HS-5 (cell line): ENCODE results near the gene CD226.
"Not testable (repeated sequence)": the region's sequence is repeated elsewhere in the genome, so short reads cannot be mapped to it uniquely, and the experiment has no call there.

Experiments used
- DNase-seq: peaks from one replicate; pipeline ENCODE4 v3.0.0-alpha.2; 2012; ENCODE audit warnings: low read depth

The CD226 gene

GRCh38 chr18:69908838-69909237 lies 38.8 kb downstream of the CD226 start:
- DNase-seq, result no peak

GRCh38 chr18:69906765-69907164 lies 40.9 kb downstream of the CD226 start:
- no peak for DNase-seq

DNA sequence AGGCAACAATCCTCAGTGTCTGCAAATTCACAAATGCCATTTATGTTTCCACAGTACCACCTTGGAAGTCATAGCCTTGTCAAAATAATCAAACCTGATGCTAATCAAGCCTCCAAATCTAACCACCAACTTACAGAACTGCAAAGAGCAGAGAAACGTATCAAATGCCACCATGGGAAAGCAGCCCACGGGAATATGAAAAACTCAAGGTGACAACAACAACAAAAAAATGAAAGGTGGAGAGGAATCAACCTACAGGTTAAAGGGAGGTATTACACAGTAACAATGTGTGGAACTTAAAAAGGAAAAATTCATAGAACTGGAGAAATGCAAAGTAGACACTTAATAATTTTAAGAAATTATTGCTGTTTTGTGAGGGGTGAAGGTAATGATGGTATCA lies 46.7 kb downstream of the CD226 start:
- DNase-seq, result no peak

DNA sequence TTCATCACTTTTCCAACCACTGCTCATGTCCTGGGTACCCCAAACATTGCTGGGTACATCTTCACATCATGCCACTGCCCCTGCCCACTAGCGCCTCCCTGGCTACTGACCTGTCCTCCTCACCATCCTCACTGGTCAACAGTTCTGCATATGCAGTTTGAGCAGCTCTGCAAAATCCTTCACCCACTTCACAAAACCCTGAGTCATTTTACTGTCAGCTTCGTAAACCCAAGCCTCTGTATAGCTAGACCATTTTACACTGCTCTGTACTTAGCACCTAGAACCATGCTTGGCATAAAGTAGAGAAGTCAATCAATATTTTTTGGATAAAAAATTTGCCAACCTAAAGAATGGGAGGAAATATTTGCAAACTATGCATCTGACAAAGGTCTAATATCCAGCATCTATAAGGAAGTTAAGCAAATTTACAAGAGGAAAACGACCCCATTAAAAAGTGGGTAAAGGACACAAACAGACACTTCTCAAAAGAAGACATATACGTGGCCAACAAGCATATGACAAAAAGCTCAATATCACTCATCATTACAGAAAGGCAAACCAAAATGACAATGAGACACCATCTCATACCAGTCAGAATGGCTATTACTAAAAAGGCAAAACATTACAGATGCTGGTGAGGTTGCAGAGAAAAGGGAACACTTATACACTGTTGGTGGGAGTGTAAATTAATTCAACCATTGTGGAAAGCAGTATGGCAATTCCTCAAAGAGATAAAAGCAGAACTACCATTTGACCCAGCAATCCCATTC lies 48.3 kb downstream of the CD226 start:
- DNase-seq, result not testable (repeated sequence)

DNA sequence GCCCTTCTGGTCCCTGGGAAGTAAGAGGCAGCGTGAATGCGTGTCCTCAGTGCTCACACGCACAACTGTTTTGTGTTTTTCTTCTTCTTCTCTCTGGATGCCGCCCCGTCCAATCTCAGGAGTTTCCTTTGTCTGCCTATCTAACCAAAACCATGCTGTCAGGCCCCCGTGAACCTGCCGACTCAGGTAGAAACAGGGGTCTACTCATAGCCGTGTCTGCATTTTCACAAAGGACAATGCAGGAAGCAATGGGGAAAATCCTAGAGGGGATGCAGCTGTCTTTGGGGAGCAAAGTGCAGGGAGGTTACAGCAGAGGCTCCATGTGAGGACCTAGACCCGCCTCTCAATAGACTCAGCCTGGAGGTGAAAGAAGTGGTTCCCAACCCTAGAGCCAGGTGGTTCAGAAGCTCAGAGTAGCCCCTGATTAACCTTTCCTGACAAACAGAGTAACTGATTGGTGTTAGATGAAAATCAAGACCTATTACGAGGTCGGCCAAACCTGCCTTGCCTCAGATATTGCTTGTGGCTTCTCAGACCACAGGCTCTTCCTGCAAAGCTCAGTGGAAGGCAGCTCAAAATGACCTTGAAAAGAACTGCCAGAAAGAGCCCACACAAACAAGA lies 49.3 kb downstream of the CD226 start:
- DNase-seq, result no peak

GRCh38 chr18:69897397-69898108 lies 50.1 kb downstream of the CD226 start:
- DNase-seq, result no peak

DNA sequence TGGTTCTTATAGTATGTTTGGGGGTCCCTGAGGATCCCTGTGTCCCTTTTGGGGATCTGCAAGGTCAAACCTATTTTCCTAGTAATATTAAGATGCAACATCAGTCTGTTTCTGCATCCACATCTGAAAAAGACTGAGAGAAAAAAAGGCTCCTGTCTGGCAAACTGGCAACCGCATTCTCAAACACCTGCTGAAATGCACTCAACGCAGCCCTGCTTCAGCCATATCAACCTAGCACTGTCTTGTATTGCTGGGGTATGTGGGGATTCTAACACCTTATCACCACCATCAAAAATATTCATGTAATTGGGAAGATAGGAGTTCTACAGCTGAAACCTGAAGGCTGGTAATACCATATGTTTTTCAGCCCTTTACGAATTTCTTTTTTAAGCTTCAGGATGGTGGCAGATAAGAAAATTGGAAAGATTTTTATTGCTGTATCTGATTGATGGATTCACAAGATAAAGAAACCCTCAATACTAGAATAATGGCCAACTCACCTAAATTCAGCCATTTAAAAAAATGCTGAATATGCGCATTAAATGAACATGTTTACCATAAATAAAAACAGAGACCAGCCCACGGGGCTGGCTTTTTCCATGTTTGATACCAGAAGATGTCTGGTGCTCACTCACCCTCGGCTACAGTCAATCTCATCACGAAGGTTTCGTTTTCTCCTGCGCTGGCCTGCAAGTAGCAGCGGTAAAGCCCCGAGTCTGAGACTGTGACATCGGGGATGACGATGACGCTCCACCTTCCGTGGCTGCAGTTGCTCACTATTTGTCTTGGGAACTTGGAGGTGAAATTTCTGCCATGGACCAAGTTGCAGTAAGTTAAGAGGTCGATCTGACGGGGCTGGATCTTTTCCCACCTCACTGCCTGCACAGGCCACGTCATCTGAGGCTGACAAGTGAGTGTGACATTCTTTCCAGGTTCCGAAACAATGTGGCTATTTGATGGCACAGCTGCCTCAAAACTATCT lies 52.3 kb downstream of the CD226 start:
- DNase-seq, result no peak

DNA sequence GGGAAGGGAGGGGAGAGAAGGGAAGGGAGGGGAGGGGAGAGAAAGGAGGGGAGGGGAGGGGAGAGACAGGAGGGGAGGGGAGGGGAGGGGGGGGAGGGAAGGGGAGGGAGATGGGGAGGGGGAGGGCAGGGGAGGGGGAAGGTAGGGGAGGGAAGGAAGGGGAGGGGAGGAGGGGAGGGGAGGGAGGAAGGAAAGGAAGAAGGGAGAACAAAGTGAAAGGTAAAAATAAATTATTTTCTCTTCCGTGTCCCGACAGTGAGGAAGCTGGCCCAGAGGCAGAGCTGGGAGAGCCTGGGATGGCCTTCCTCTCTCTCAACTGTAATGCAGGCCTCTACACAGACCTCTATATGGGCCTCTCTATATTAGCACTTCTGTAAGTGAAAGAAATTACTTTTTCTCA lies 53.2 kb downstream of the CD226 start:
- no peak for DNase-seq

GRCh38 chr18:69890558-69890957 lies 57.1 kb downstream of the CD226 start:
- no peak for DNase-seq

DNA sequence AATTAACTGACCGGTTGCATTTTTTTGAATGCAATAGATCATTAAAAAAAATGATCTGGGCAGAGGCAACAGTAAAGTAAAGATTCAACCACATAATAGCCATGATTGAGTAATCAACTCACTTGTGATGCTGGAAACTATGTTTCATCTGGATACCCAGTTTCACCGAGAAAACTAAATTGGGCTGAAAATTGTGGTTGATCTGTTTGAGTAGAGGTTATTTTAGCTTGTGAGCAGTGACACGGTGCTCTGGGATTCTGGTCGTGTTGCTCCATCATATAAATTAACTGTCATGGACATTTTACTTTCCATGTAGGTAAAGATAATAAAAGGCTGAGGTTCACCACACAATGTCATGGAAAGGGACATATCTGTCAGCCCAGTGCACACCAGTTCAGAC lies 58.7 kb downstream of the CD226 start:
- DNase-seq, result no peak

DNA sequence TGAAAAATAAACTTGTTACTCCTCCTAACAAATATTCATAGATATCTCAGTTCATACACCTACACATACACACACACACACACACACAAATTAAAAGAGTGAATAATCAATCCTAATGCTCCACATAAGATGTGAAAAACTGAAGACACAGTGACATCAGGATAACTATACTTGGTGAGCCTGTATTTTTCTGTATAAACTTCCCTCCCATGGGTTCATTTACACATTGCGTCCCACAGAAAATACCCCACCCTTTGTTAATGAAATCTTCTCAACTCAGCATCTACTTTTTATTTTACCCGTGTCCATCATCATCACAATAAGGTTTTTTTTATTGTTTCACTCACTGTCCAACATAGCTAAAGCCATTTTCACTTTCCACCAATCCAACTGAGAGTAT lies 60.4 kb downstream of the CD226 start:
- no peak for DNase-seq

DNA sequence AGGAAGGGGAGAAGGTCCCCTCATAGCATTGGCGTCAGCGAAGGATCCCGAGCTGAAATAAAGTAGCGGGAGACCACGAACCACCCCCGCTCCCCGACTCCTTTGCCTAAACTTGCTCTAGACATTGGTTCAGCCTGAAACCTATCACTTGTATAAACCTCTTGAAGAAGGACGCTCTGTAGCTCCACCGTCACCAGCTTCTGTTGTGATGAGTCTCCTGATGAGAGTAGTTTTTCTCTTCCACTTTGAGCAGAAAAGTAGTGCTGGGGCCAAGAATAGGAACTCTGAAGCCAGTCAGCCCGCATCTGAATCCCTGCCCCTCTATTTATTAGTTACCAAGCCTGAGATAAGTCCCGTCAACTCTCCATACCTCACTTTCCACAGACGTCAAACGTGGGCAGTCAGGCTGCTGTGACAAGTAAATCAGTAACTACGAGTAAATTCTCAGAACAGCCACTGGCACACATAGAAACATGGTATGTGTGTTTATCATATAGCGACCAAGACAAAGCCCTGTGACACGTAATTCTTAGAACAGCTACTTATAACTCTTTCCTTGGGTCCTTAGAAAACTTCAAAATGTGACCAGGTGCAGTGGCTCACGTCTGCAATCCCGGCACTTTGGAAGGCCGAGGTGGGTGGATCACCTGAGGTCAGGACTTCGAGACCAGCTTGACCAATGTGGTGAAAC lies 61.7 kb downstream of the CD226 start:
- DNase-seq, result no peak

- DNase-seq, result no peak
These were observed 62.3 kb downstream of the CD226 start for GRCh38 chr18:69885355-69885754.

GRCh38 chr18:69883781-69884180 lies 63.9 kb downstream of the CD226 start:
- DNase-seq, result no peak

GRCh38 chr18:69882965-69883668 lies 64.6 kb downstream of the CD226 start:
- no peak for DNase-seq

DNA sequence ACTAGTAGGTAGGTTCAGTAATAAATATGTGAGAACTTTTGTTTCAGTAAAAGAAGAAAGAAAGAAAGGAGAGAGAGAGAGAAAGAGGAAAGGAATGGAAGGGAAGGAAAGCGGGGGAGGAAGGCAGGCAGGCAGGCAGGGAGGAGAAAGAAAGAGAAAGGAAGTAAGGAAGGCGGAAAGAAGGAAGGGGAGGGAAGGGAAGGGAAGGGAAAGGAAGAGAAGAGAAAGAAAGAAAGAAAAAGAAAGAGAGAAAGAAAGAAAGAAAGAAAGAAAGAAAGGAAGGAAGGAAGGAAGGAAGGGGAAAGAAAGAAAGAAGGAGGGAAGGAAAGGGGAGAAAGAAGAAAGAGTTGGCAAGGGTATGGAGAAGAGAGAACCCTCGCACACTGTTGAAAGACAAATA lies 67.6 kb downstream of the CD226 start:
- no peak for DNase-seq

- DNase-seq, result not testable (repeated sequence)
These were observed 68.6 kb downstream of the CD226 start for GRCh38 chr18:69879051-69879450.

- DNase-seq, result no peak
These were observed 69.3 kb downstream of the CD226 start for GRCh38 chr18:69878213-69878933.

- no peak for DNase-seq
These were observed 71.2 kb downstream of the CD226 start for GRCh38 chr18:69876490-69876889.

DNA sequence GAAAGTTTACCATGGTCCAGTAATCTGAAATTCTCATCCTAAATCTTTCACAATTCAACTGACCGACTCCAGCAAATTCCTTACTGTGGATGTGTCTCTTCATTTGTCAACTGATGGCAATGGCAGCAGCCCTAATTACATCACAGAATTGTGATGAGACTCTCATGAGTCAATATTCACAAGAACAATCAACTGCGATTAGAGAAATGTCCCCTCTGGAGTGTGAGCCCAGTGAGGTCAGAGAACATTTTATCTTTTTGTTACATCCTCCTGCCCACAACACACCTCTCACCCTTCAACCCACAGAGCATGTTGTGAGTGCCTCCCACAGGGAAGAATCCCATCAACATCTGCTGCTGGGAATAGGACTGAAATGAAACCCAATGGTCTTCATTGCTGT lies 73.6 kb downstream of the CD226 start:
- DNase-seq, result peak; percentile 45
